ENCODE data around the gene ADAM8.
"Not testable (repeated sequence)": the region's sequence is repeated elsewhere in the genome, so short reads cannot be mapped to it uniquely, and the experiment has no call there.

Gene ADAM8

GRCh38 chr10:133276435-133277201, at the start of gene ADAM8:
TSS of gene ADAM8 (minus strand) at chr10:133276868. CDS start at chr10:133276817, 51 bp downstream.
- peak; percentile 75 for DNase-seq

GRCh38 chr10:133326223-133326551, 49.5 kb upstream of the ADAM8 start:
- no peak for DNase-seq

GRCh38 chr10:133325440-133326222, 49.0 kb upstream of the ADAM8 start:
- DNase-seq = peak; percentile 34

GRCh38 chr10:133324857-133325260, 48.2 kb upstream of the ADAM8 start:
- DNase-seq = no peak

GRCh38 chr10:133324198-133324792, 47.6 kb upstream of the ADAM8 start:
- peak; percentile 82 for DNase-seq

GRCh38 chr10:133322064-133322709, 45.5 kb upstream of the ADAM8 start:
- not testable (repeated sequence) for DNase-seq

- DNase-seq = not testable (repeated sequence)
These were observed 44.3 kb upstream of the ADAM8 start for GRCh38 chr10:133320852-133321422.

GRCh38 chr10:133318494-133319127, 41.9 kb upstream of the ADAM8 start:
- peak; percentile 77 for DNase-seq

- no peak for DNase-seq
These were observed 40.1 kb upstream of the ADAM8 start for GRCh38 chr10:133316732-133317131.

GRCh38 chr10:133316266-133316665, 39.6 kb upstream of the ADAM8 start:
- no peak for DNase-seq

GRCh38 chr10:133315847-133316246, 39.2 kb upstream of the ADAM8 start:
- DNase-seq = no peak

GRCh38 chr10:133314911-133315310, 38.2 kb upstream of the ADAM8 start:
- DNase-seq = no peak

- DNase-seq = no peak
These were observed 36.5 kb upstream of the ADAM8 start for GRCh38 chr10:133313192-133313591.

- no peak for DNase-seq
These were observed 36.1 kb upstream of the ADAM8 start for GRCh38 chr10:133312769-133313145.

- no peak for DNase-seq
These were observed 35.5 kb upstream of the ADAM8 start for GRCh38 chr10:133312016-133312768.

- DNase-seq = no peak
These were observed 34.9 kb upstream of the ADAM8 start for GRCh38 chr10:133311570-133311969.

- DNase-seq = no peak
These were observed 34.1 kb upstream of the ADAM8 start for GRCh38 chr10:133310789-133311188.

- no peak for DNase-seq
These were observed 33.7 kb upstream of the ADAM8 start for GRCh38 chr10:133310399-133310755.

- DNase-seq = no peak
These were observed 33.2 kb upstream of the ADAM8 start for GRCh38 chr10:133309720-133310398.

- peak; percentile 93 for DNase-seq
These were observed 32.5 kb upstream of the ADAM8 start for GRCh38 chr10:133309100-133309719.

Data from CD4-positive, alpha-beta T cell treated with Interleukin-17A for 1 hour (primary cell).